OCI-LY3 (cell line): ENCODE results near the gene ANP32B.

Experiments
- H2AFZ ChIP-seq: fragments of 200-600, 300-600 bp; shearing (Covaris generic); 2 replicates; pipeline ENCODE4 v1.6.0; 2014; ENCODE audit warnings: antibody characterized with exemption, low read depth, low read length
- H3K27ac ChIP-seq: fragments of 200-600, 300-600 bp; sonication (generic); 2 replicates; pipeline ENCODE4 v1.5.1; 2014; ENCODE audit warnings: mild to moderate bottlenecking, low read length, moderate library complexity, mixed read lengths
- H3K27me3 ChIP-seq: fragments of 200-600, 300-600 bp; sonication (generic); 2 replicates; pipeline ENCODE4 v1.6.1; 2014; ENCODE audit warnings: low read depth, low read length, mixed read lengths
- H3K36me3 ChIP-seq: fragments of 200-600, 300-600 bp; sonication (generic); replicated peaks from 2 replicates; pipeline ENCODE3; 2014; ENCODE audit warnings: low read depth, low read length, mixed read lengths
- H3K4me1 ChIP-seq: fragments of 300-600, 200-600 bp; sonication (generic); 2 replicates; pipeline ENCODE4 v1.6.1; 2014; ENCODE audit warnings: low read length, mixed read lengths
- H3K4me2 ChIP-seq: fragments of 200-600, 300-600 bp; sonication (generic); 2 replicates; pipeline ENCODE4 v1.6.1; 2014; ENCODE audit warnings: low read length, mixed read lengths
- H3K4me3 ChIP-seq: fragments of 300-600, 200-600 bp; sonication (generic); 2 replicates; pipeline ENCODE4 v1.5.1; 2014; ENCODE audit warnings: antibody characterized with exemption, mild to moderate bottlenecking, low read length, moderate library complexity
- H3K79me2 ChIP-seq: fragments of 300-600, 200-600 bp; shearing (Covaris generic); 2 replicates; pipeline ENCODE4 v1.6.1; 2014; ENCODE audit warnings: mild to moderate bottlenecking, low read length, mixed read lengths
- H3K9ac ChIP-seq: fragments of 300-600, 200-600 bp; shearing (Covaris generic); 2 replicates; pipeline ENCODE4 v1.6.0; 2014; ENCODE audit warnings: mild to moderate bottlenecking, low read length, moderate library complexity
- H3K9me3 ChIP-seq: fragments of 200-600, 300-600 bp; shearing (Covaris generic); 2 replicates; pipeline ENCODE4 v1.6.1; 2014; ENCODE audit warnings: low read length, mixed read lengths; ENCODE audit not compliant: insufficient read depth
- H4K20me1 ChIP-seq: fragments of 200-600, 300-600 bp; sonication (generic); 2 replicates; pipeline ENCODE4 v1.6.1; 2016; ENCODE audit warnings: low read length, mixed read lengths; ENCODE audit not compliant: insufficient read depth
- EZH2phosphoT487 ChIP-seq: fragments of 200-600 bp; shearing (Covaris generic); IDR thresholded peaks from 2 replicates; pipeline ENCODE4 v1.6.1; 2018; ENCODE audit warnings: antibody characterized with exemption, mixed run types, low read depth
- TF ChIP-seq, protein P1 (sequence below): fragments of 200-600, 300-600 bp; sonication (generic); IDR thresholded peaks from 2 replicates; pipeline ENCODE4 v1.5.1; 2014; ENCODE audit warnings: antibody characterized with exemption, low read length, low read depth

Gene ANP32B

DNA sequence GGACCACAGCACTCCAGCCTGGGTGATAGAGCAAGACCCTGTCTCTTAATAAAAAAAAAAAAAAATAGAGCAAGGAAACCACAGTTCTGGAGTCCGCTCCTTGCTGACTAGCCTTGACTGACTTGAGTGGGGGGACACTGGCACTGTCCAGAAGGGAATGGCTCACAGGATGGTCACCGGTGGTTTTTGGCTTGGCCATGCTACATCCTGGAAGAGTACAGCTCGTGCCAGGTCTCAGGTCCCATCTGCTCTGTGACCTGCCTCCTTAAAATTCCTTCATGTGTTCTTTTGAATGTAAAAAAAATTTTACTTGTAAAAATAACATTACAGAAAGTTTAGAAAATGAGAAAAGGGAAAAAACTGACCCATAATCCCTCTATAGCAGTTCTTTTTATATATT lies 79.0 kb downstream of the ANP32B start:
- Histone ChIP-seq H3K4me3 (no peak overlapping the region), H3K4me2 (no peak overlapping the region), H3K9ac (no peak overlapping the region), H3K4me1 (peaks cover 7% of the 10 kb centered on the region; the same call in 1 of the 2 replicates), H4K20me1 (peaks cover 4% of the 10 kb centered on the region; the same call in 1 of the 2 replicates), H2AFZ (no peak overlapping the region), H3K79me2 (peaks cover 35% of the 10 kb centered on the region), H3K27me3 (no peaks in the 10 kb centered on the region), H3K27ac (no peak overlapping the region), H3K9me3 (no peaks in the 10 kb centered on the region), H3K36me3 (peaks cover 34% of the 10 kb centered on the region)
- no peak for TF ChIP-seq EZH2phosphoT487
- TF ChIP-seq, protein P1, sequence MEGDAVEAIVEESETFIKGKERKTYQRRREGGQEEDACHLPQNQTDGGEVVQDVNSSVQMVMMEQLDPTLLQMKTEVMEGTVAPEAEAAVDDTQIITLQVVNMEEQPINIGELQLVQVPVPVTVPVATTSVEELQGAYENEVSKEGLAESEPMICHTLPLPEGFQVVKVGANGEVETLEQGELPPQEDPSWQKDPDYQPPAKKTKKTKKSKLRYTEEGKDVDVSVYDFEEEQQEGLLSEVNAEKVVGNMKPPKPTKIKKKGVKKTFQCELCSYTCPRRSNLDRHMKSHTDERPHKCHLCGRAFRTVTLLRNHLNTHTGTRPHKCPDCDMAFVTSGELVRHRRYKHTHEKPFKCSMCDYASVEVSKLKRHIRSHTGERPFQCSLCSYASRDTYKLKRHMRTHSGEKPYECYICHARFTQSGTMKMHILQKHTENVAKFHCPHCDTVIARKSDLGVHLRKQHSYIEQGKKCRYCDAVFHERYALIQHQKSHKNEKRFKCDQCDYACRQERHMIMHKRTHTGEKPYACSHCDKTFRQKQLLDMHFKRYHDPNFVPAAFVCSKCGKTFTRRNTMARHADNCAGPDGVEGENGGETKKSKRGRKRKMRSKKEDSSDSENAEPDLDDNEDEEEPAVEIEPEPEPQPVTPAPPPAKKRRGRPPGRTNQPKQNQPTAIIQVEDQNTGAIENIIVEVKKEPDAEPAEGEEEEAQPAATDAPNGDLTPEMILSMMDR, result no peak

DNA sequence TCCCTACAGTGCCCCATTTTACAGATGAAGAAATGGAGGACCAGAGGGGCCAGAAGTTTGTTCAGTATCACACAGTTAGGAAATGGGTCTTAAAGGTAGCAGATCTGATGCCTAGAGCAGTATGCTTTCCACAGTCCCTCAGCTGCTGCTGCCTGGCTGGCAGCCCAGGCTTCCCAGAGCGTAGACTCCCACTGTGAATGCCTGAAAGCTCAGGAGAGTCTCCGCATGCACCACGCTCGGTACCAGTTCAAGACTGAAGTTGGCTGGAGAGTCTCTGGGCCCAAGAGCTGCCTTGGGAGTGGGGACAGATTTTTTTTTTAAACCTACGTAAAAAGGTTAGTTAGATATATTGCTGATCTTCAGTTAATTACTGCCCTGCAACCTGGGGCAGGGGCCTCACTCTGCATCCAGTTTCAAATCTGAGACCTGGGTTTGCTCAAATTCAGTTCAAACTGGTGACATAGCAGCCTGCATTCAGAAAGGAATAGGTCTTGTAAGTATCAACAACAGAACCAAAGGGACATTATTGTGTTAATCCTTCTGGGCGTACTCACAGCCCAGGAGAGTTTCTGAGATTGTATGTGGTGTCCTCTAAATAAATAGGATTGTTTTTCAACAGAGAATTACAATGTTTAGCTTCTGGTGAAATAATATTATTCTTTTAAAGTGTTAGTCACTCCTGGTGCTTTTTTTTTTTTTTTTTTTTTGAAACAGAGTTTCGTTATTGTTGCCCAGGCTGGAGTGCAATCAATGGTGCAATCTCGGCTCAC lies 81.7 kb downstream of the ANP32B start:
- no peak overlapping the region for H3K27ac ChIP-seq
- H3K4me1 ChIP-seq, result no peaks in the 10 kb centered on the region
- H3K36me3 ChIP-seq, result peaks cover 46% of the 10 kb centered on the region
- H3K4me3 ChIP-seq, result no peak overlapping the region
- no peak overlapping the region for H3K9ac ChIP-seq
- H2AFZ ChIP-seq, result no peak overlapping the region
- 0 out of 2 replicates have a peak, but pooled peaks cover under 1% of the 10 kb centered on the region for H4K20me1 ChIP-seq
- H3K9me3 ChIP-seq, result no peaks in the 10 kb centered on the region
- H3K4me2 ChIP-seq, result no peak overlapping the region
- TF ChIP-seq, protein P1, result no peak
- TF ChIP-seq EZH2phosphoT487, result no peak
- H3K27me3 ChIP-seq, result no peaks in the 10 kb centered on the region
- H3K79me2 ChIP-seq, result peaks cover 8% of the 10 kb centered on the region
